GM12878 (cell line): Measurements from ENCODE around the gene ARMC9. TPM values are rescaled to one million over a fixed set of nuclear protein-coding genes. Genes with fewer than 3 reads are reported as not detected.

ENCODE experiments used
- ATAC-seq: fragments of 200-7000 bp; cut with Tn5 transposase; 3 replicates; pipeline ENCODE4 v1.9.1; 2020; ENCODE audit warnings: mild to moderate bottlenecking, moderate library complexity
- BruUV-seq: library from RNA; stranded (reverse); fragments of 400-500 nt; replicated peaks from 2 replicates; lab custom pipeline; 2021; lab: Mats Ljungman, UMichigan
- CTCF ChIA-PET: fragments of 300-600 bp; sonication (Branson Sonifier 250); formaldehyde crosslinking; extraction: SDS; loops from one replicate; lab custom pipeline; 2021; ENCODE audit warnings: inconsistent platforms; lab: Yijun Ruan, JAX
- POLR2A ChIA-PET: fragments of 350-600 bp; formaldehyde crosslinking; extraction: SDS; loops from one replicate; lab custom pipeline; 2021; ENCODE audit warnings: inconsistent platforms; lab: Charles Lee
- RAD21 ChIA-PET: fragments of 300-600 bp; sonication (Branson Sonifier 250); formaldehyde crosslinking; loops from one replicate; lab custom pipeline; 2023; ENCODE audit warnings: antibody characterized with exemption; ENCODE audit not compliant: unreplicated experiment; lab: Charles Lee
- SMC1A ChIA-PET: fragments of 300-600 bp; sonication (Branson Sonifier 250); formaldehyde crosslinking; loops from one replicate; lab custom pipeline; 2023; ENCODE audit not compliant: unreplicated experiment, uncharacterized antibody; lab: Charles Lee
- DNase-seq: peaks from one replicate; pipeline ENCODE4 v3.0.0-alpha.2; 2011; ENCODE audit warnings: low read depth, low spot score
- FAIRE-seq: peaks from 3 replicates; lab custom pipeline; 2011; peaks lifted over from hg19 to GRCh38; lab: Jason Lieb, UNC
- H2AFZ ChIP-seq: 2 replicates; pipeline ENCODE4 v1.6.0; 2011; ENCODE audit warnings: low read depth, low read length, control low read depth; ENCODE audit not compliant: control insufficient read depth
- H3K27ac ChIP-seq: 2 replicates; pipeline ENCODE4 v1.5.1; 2011; ENCODE audit warnings: control low read depth; ENCODE audit not compliant: control insufficient read depth, insufficient read depth
- H3K27me3 ChIP-seq, 2 experiments: replicated peaks in 1 of 2; 2 replicates each; pipeline versions ENCODE4 v1.6.0 to v1.6.1; 2011; ENCODE audit warnings: low read length in 1 of 2; ENCODE audit not compliant: control insufficient read depth in 2 of 2, insufficient read depth in 2 of 2
- H3K36me3 ChIP-seq, 2 experiments: 2 replicates each; pipeline ENCODE4 v1.5.1; 2011; ENCODE audit warnings: low read length in 1 of 2; ENCODE audit not compliant: control insufficient read depth in 2 of 2, insufficient read depth in 2 of 2
- H3K4me1 ChIP-seq: 2 replicates; pipeline ENCODE4 v1.6.1; 2011; ENCODE audit warnings: mild to moderate bottlenecking, low read length, moderate library complexity, mixed read lengths; ENCODE audit not compliant: control insufficient read depth, insufficient read depth
- H3K4me2 ChIP-seq: 2 replicates; pipeline ENCODE4 v1.6.0; 2011; ENCODE audit warnings: control low read depth; ENCODE audit not compliant: control insufficient read depth, insufficient read depth
- H3K4me3 ChIP-seq: fragments of 200-600 bp; sonication (generic); 2 replicates; pipeline ENCODE4 v1.5.1; 2016
- H3K79me2 ChIP-seq: 2 replicates; pipeline ENCODE4 v1.6.0; 2011; ENCODE audit warnings: low read length; ENCODE audit not compliant: control insufficient read depth, insufficient read depth
- H3K9ac ChIP-seq: 2 replicates; pipeline ENCODE4 v1.8.0; 2011; ENCODE audit warnings: low read length, control low read depth, mixed read lengths; ENCODE audit not compliant: control insufficient read depth, insufficient read depth
- H3K9me3 ChIP-seq: replicated peaks from 3 replicates; pipeline ENCODE4 v1.5.1; 2011; ENCODE audit warnings: mild to moderate bottlenecking, low read length; ENCODE audit not compliant: control insufficient read depth, insufficient read depth
- H4K20me1 ChIP-seq: 2 replicates; pipeline ENCODE4 v1.6.0; 2011; ENCODE audit not compliant: control insufficient read depth, insufficient read depth
- ASH2L ChIP-seq: fragments of 300-600, 200-600 bp; sonication (generic); IDR thresholded peaks from 2 replicates; pipeline ENCODE4 v1.6.1; 2017; ENCODE audit warnings: low read depth, mild to moderate bottlenecking, borderline replicate concordance
- BRCA1 ChIP-seq: IDR thresholded peaks from 2 replicates; pipeline ENCODE4 v1.6.1; 2011; ENCODE audit warnings: low read depth, low read length, improper control_type of control experiment
- JUND ChIP-seq: IDR thresholded peaks from 2 replicates; pipeline ENCODE4 v1.6.1; 2012; ENCODE audit warnings: low read depth, mild to moderate bottlenecking, low read length, improper control_type of control experiment, moderate library complexity
- MEF2A ChIP-seq: IDR thresholded peaks from 2 replicates; pipeline ENCODE4 v1.6.1; 2011; ENCODE audit warnings: low read depth, mild to moderate bottlenecking, low read length, moderate library complexity; ENCODE audit not compliant: insufficient read depth
- PBX3 ChIP-seq: IDR thresholded peaks from 2 replicates; pipeline ENCODE4 v1.6.1; 2011; ENCODE audit warnings: mild to moderate bottlenecking, low read depth, low read length, moderate library complexity; ENCODE audit not compliant: insufficient replicate concordance
- POLR2AphosphoS5 ChIP-seq: IDR thresholded peaks from 2 replicates; pipeline ENCODE4 v1.6.1; 2011; ENCODE audit warnings: mild to moderate bottlenecking, low read length, inconsistent platforms
- RUNX3 ChIP-seq: IDR thresholded peaks from 2 replicates; pipeline ENCODE4 v1.6.1; 2012; ENCODE audit warnings: low read length, inconsistent platforms
- SUPT20H ChIP-seq: IDR thresholded peaks from 2 replicates; pipeline ENCODE4 v1.6.1; 2011; ENCODE audit warnings: low read depth, mild to moderate bottlenecking, low read length, moderate library complexity, borderline replicate concordance; ENCODE audit not compliant: control insufficient read depth
- TARDBP ChIP-seq: IDR thresholded peaks from 2 replicates; pipeline ENCODE4 v1.6.1; 2016; ENCODE audit warnings: borderline replicate concordance
- WGBS: methylation state at CpG from one replicate; pipeline ENCODE4 v1.1.6; 2016; ENCODE audit warnings: low lambda C conversion rate; ENCODE audit not compliant: insufficient replicate concordance, insufficient coverage; ENCODE audit errors: missing lambda C conversion rate; 5-methylcytosine and 5-hydroxymethylcytosine counted together
- in situ Hi-C: fragments of 300-500 bp; cut with MboI; formaldehyde crosslinking; loops from 9 replicates; pipeline ENCODE4 v1.14.3; 2018; ENCODE audit warnings: mixed read lengths
- intact Hi-C: fragments of 100-400 bp; cut with micrococcal nuclease; formaldehyde crosslinking; loops from one replicate; pipeline ENCODE4 v1.14.2; 2022; ENCODE audit not compliant: unreplicated experiment
- polyA plus RNA-seq, 11 experiments: library from polyadenylated mRNA; depleted of rRNA in 4 of 11; unstranded in 6 of 11; stranded (reverse) in 5 of 11; fragments of >200 nt; fragmentation: Nextera tagmentation in 4 of 11; fragmentation: Illumina TruSeq in 1 of 11; extraction: Ambion mirVana in 4 of 11; extraction: Trizol in 1 of 11; gene quantifications; 1 replicate in 1 of 11; 2 replicates in 10 of 11; pipeline versions ENCODE4 v1.2.1 to v1.2.3, GENCODE V29; 2011 to 2016; ENCODE audit warnings: inconsistent platforms in 2 of 11, missing spikeins in 2 of 11, low read depth in 1 of 11
- total RNA-seq, 4 experiments: library from RNA; depleted of rRNA in 3 of 4; stranded (reverse); fragments of >200 nt in 3 of 4; fragmentation: Illumina TruSeq in 1 of 4; extraction: Trizol in 1 of 4; gene quantifications; 2 replicates each; pipeline versions ENCODE4 v1.2.1 to v1.2.3, GENCODE V29; 2013 to 2021
- TF ChIP-seq, protein P1 (sequence below): IDR thresholded peaks from 2 replicates; pipeline ENCODE4 v1.6.1; 2012; ENCODE audit warnings: mild to moderate bottlenecking, low read depth, low read length
- TF ChIP-seq, protein P2 (sequence below): fragments of 450-650 bp; formaldehyde crosslinking; IDR thresholded peaks from 2 replicates; pipeline ENCODE4 v1.5.0; 2022; ENCODE audit warnings: mild to moderate bottlenecking, missing genetic modification characterization

Gene ARMC9
- total and polyA plus RNA-seq, 10 of the 15 experiments (the other 5 are each of a cell fraction or from before 2014, with no cell fraction given) = 3.8 to 21.8 (median 10.4) TPM

DNA sequence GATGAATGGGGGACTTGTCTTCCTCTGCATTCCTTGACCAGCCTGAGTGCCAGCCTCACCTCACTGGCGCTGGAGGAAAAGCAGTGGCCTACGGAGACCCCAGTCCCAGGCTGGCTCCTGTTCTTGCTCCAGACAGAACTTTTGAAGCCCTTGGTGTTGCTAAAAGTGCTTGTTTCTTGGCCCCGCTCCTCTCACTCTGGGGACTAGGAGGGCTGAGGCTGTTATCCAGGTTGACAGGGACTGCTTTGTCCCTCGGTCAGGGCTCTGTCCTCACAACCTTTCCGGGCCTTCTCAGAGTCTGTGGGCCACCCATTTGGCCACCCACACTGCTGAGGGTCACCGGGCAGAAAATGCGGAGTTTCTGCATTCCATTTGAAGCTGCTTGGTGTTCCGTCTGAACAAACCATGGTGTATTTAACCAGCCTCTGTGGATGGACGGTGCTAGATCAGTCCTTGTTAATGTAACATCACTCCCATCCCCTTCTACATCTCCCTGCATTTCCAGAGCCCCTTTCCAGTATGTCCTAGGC, 222.7 kb downstream of the ARMC9 start (continued):
- TF ChIP-seq, protein P1, sequence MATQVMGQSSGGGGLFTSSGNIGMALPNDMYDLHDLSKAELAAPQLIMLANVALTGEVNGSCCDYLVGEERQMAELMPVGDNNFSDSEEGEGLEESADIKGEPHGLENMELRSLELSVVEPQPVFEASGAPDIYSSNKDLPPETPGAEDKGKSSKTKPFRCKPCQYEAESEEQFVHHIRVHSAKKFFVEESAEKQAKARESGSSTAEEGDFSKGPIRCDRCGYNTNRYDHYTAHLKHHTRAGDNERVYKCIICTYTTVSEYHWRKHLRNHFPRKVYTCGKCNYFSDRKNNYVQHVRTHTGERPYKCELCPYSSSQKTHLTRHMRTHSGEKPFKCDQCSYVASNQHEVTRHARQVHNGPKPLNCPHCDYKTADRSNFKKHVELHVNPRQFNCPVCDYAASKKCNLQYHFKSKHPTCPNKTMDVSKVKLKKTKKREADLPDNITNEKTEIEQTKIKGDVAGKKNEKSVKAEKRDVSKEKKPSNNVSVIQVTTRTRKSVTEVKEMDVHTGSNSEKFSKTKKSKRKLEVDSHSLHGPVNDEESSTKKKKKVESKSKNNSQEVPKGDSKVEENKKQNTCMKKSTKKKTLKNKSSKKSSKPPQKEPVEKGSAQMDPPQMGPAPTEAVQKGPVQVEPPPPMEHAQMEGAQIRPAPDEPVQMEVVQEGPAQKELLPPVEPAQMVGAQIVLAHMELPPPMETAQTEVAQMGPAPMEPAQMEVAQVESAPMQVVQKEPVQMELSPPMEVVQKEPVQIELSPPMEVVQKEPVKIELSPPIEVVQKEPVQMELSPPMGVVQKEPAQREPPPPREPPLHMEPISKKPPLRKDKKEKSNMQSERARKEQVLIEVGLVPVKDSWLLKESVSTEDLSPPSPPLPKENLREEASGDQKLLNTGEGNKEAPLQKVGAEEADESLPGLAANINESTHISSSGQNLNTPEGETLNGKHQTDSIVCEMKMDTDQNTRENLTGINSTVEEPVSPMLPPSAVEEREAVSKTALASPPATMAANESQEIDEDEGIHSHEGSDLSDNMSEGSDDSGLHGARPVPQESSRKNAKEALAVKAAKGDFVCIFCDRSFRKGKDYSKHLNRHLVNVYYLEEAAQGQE = no peak
- TF ChIP-seq JUND = no peak

DNA sequence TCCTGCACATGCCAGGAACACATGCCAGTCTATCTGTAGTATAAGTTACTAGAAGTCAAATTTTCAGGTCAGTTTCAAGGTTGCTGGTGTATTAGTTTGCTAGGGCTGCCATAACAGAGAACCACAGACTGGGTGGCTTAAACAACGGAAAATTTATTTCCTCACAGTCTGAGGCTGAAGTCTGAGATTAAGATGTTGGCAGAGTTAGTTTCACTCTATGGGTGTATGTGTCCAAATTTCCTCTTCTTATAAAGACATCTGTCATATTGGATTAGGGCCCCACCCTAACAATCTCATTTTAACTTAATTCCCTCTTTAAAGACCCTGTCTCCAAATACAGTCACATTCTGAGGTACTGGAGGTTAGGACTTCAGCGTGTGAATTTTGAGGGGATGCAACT, 223.6 kb downstream of the ARMC9 start:
- no peaks in the 10 kb centered on the region for H3K27me3 ChIP-seq
- FAIRE-seq (no peak), ATAC-seq (no peak), DNase-seq (no peak)
- ChIA-PET RAD21 (no interaction called here), POLR2A (no interaction called here), SMC1A (interaction anchor here (1.0 to 1.4 kb wide), 2 partner anchors 11 to 15 kb away, joined by 3 read pairs; no protein-coding TSS in a partner anchor), CTCF (interaction anchor here (0.8 kb wide), 1 partner anchor 194 kb away, joined by 4 read pairs; no protein-coding TSS in a partner anchor)
- in situ Hi-C loops (no loop called here), intact Hi-C loops (no loop called here)
- H4K20me1 ChIP-seq = no peaks in the 10 kb centered on the region
- H3K79me2 ChIP-seq = no peaks in the 10 kb centered on the region
- H2AFZ ChIP-seq = no peak overlapping the region
- H3K4me3 ChIP-seq = no peak overlapping the region
- TF ChIP-seq RUNX3 = no peak
- no peak for TF ChIP-seq BRCA1
- TF ChIP-seq, protein P2, sequence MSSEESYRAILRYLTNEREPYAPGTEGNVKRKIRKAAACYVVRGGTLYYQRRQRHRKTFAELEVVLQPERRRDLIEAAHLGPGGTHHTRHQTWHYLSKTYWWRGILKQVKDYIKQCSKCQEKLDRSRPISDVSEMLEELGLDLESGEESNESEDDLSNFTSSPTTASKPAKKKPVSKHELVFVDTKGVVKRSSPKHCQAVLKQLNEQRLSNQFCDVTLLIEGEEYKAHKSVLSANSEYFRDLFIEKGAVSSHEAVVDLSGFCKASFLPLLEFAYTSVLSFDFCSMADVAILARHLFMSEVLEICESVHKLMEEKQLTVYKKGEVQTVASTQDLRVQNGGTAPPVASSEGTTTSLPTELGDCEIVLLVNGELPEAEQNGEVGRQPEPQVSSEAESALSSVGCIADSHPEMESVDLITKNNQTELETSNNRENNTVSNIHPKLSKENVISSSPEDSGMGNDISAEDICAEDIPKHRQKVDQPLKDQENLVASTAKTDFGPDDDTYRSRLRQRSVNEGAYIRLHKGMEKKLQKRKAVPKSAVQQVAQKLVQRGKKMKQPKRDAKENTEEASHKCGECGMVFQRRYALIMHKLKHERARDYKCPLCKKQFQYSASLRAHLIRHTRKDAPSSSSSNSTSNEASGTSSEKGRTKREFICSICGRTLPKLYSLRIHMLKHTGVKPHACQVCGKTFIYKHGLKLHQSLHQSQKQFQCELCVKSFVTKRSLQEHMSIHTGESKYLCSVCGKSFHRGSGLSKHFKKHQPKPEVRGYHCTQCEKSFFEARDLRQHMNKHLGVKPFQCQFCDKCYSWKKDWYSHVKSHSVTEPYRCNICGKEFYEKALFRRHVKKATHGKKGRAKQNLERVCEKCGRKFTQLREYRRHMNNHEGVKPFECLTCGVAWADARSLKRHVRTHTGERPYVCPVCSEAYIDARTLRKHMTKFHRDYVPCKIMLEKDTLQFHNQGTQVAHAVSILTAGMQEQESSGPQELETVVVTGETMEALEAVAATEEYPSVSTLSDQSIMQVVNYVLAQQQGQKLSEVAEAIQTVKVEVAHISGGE = no peak
- TF ChIP-seq TARDBP = no peak
- TF ChIP-seq PBX3 = no peak
- TF ChIP-seq MEF2A = no peak
- TF ChIP-seq POLR2AphosphoS5 = no peak
- TF ChIP-seq SUPT20H = no peak
- no peak for TF ChIP-seq ASH2L
- H3K9me3 ChIP-seq = no peaks in the 10 kb centered on the region
- H3K4me1 ChIP-seq = peaks cover 10% of the 10 kb centered on the region
- H3K4me2 ChIP-seq = no peak overlapping the region
- BruUV-seq = no TSS peak
- H3K36me3 ChIP-seq = no peaks in the 10 kb centered on the region
- no peak overlapping the region for H3K9ac ChIP-seq
- H3K27ac ChIP-seq = no peak overlapping the region
- WGBS = 70% methylated on average over 2 of the region's 2 CpGs
